Liver (tissue), 9 donors: ENCODE results near the gene USP33. TPM values are rescaled to one million over a fixed set of nuclear protein-coding genes. Genes with fewer than 3 reads are reported as not detected.

Source experiments
- DNase-seq: peaks from one replicate; pipeline ENCODE4 v3.0.0-alpha.2; 2017; ENCODE audit warnings: low spot score
- H3K27ac ChIP-seq, 2 donors: one replicate each; pipeline ENCODE4 v1.7.0; 2013; ENCODE audit warnings: inconsistent platforms in 2 of 2, low read length in 2 of 2, control low read depth in 1 of 2, low read depth in 1 of 2, mild to moderate bottlenecking in 1 of 2
- H3K27me3 ChIP-seq, 4 donors: one replicate each; pipeline versions ENCODE4 v1.6.1 to v1.7.0; 2013; ENCODE audit warnings: low read length in 3 of 4, inconsistent platforms in 1 of 4, mild to moderate bottlenecking in 1 of 4, moderate library complexity in 1 of 4; ENCODE audit not compliant: control insufficient read depth in 4 of 4, insufficient read depth in 4 of 4
- H3K36me3 ChIP-seq, 4 donors: one replicate each; pipeline versions ENCODE4 v1.6.1 to v1.7.0; 2013; ENCODE audit warnings: low read length in 3 of 4, mild to moderate bottlenecking in 3 of 4, low read depth in 1 of 4, moderate library complexity in 1 of 4; ENCODE audit not compliant: control insufficient read depth in 4 of 4, insufficient read depth in 3 of 4
- H3K4me1 ChIP-seq, 4 donors: one replicate each; pipeline versions ENCODE4 v1.6.1 to v1.7.0; 2013; ENCODE audit warnings: low read length in 3 of 4, mild to moderate bottlenecking in 3 of 4, moderate library complexity in 1 of 4; ENCODE audit not compliant: control insufficient read depth in 4 of 4, insufficient read depth in 4 of 4
- H3K4me3 ChIP-seq, 3 donors: one replicate each; pipeline versions ENCODE4 v1.6.1 to v1.7.0; 2013; ENCODE audit warnings: low read length in 3 of 3, control low read depth in 1 of 3, low read depth in 1 of 3, mild to moderate bottlenecking in 1 of 3
- H3K9ac ChIP-seq, 2 donors: one replicate each; pipeline ENCODE4 v1.7.0; 2013; ENCODE audit warnings: low read length in 2 of 2, mild to moderate bottlenecking in 2 of 2, moderate library complexity in 2 of 2, control low read depth in 1 of 2, low read depth in 1 of 2
- H3K9me3 ChIP-seq, 4 donors: one replicate each; pipeline versions ENCODE4 v1.6.1 to v1.7.0; 2013; ENCODE audit warnings: low read length in 3 of 4; ENCODE audit not compliant: control insufficient read depth in 4 of 4
- EGR1 ChIP-seq, 2 donors: IDR thresholded peaks; 2 replicates each; pipeline ENCODE4 v1.6.1; 2016 to 2018; ENCODE audit warnings: antibody characterized with exemption in 2 of 2, low read depth in 2 of 2
- FOXA1 ChIP-seq: IDR thresholded peaks from 2 replicates; pipeline ENCODE4 v1.6.1; 2016; ENCODE audit warnings: antibody characterized with exemption
- FOXA2 ChIP-seq: IDR thresholded peaks from 2 replicates; pipeline ENCODE4 v1.6.1; 2016; ENCODE audit warnings: antibody characterized with exemption
- GABPA ChIP-seq, 2 donors: IDR thresholded peaks in 1 of 2; conservative IDR thresholded peaks in 1 of 2; 2 replicates each; pipeline ENCODE4 v1.6.1; 2016; ENCODE audit warnings: antibody characterized with exemption in 2 of 2, mild to moderate bottlenecking in 1 of 2, moderate library complexity in 1 of 2
- HNF4A ChIP-seq, 2 donors: conservative IDR thresholded peaks; 2 replicates each; pipeline ENCODE4 v1.6.1; 2016; ENCODE audit warnings: antibody characterized with exemption in 2 of 2, mild to moderate bottlenecking in 2 of 2
- HNF4G ChIP-seq: IDR thresholded peaks from 2 replicates; pipeline ENCODE4 v1.6.1; 2016; ENCODE audit warnings: antibody characterized with exemption
- JUND ChIP-seq, 2 donors: IDR thresholded peaks; 2 replicates each; pipeline ENCODE4 v1.6.1; 2016; ENCODE audit warnings: antibody characterized with exemption in 2 of 2
- NR2F2 ChIP-seq: IDR thresholded peaks from 2 replicates; pipeline ENCODE4 v1.6.1; 2016; ENCODE audit warnings: antibody characterized with exemption
- RAD21 ChIP-seq, 2 donors: IDR thresholded peaks; 2 replicates each; pipeline ENCODE4 v1.6.1; 2016; ENCODE audit warnings: antibody characterized with exemption in 2 of 2, mild to moderate bottlenecking in 2 of 2
- RXRA ChIP-seq, 2 donors: IDR thresholded peaks; 2 replicates each; pipeline ENCODE4 v1.6.1; 2017 to 2018; ENCODE audit warnings: antibody characterized with exemption in 2 of 2, mild to moderate bottlenecking in 1 of 2
- SP1 ChIP-seq: IDR thresholded peaks from 2 replicates; pipeline ENCODE4 v1.6.1; 2018; ENCODE audit warnings: antibody characterized with exemption, mild to moderate bottlenecking
- TAF1 ChIP-seq: conservative IDR thresholded peaks from 2 replicates; pipeline ENCODE4 v1.6.1; 2016; ENCODE audit warnings: antibody characterized with exemption, mild to moderate bottlenecking
- YY1 ChIP-seq: IDR thresholded peaks from 2 replicates; pipeline ENCODE4 v1.6.1; 2016; ENCODE audit warnings: antibody characterized with exemption, mild to moderate bottlenecking
- ZBTB33 ChIP-seq: IDR thresholded peaks from 2 replicates; pipeline ENCODE4 v1.6.1; 2016; ENCODE audit warnings: antibody characterized with exemption
- WGBS: extraction: QIAGEN DNeasy Blood & Tissue Kit; methylation state at CpG from one replicate; pipeline ENCODE4 v1.1.7; 2013; 5-methylcytosine and 5-hydroxymethylcytosine counted together
- polyA plus RNA-seq, 2 donors: library from polyadenylated mRNA; stranded (reverse) in 1 of 2; unstranded in 1 of 2; fragments of 200-250 nt in 1 of 2; fragments of >200 nt in 1 of 2; fragmentation: Nextera tagmentation in 1 of 2; extraction: Ambion mirVana in 1 of 2; gene quantifications; one replicate each; pipeline versions ENCODE4 v1.2.1 to v1.2.3, GENCODE V29; 2013 to 2015
- total RNA-seq, 2 donors: library from RNA; depleted of rRNA; stranded (reverse); fragments of >200 nt; gene quantifications; one replicate each; pipeline ENCODE4 v1.2.3, GENCODE V29; 2014
- TF ChIP-seq, protein P1 (sequence below): IDR thresholded peaks from 2 replicates; pipeline ENCODE4 v1.6.1; 2016; ENCODE audit warnings: antibody characterized with exemption, mild to moderate bottlenecking
- TF ChIP-seq, protein P2 (sequence below): IDR thresholded peaks from 2 replicates; pipeline ENCODE4 v1.6.1; 2016; ENCODE audit warnings: antibody characterized with exemption
- TF ChIP-seq, protein P3 (sequence below): IDR thresholded peaks from 2 replicates; pipeline ENCODE4 v1.6.1; 2016; ENCODE audit warnings: antibody characterized with exemption
- donor health status: healthy.
- donor health status: healthy.
- donor health status: healthy.
- donor health status: healthy.
- donor health status: healthy.

Gene USP33
- total and polyA plus RNA-seq, 4 donors, result 9.2 to 50.5 (median 28.3) TPM

GRCh38 chr1:77697441-77697840, 62.2 kb downstream of the USP33 start:
- Histone ChIP-seq H3K27me3 (no peaks in the 10 kb centered on the region), H3K9me3 (no peaks in the 10 kb centered on the region), H3K4me3 (no peak overlapping the region), H3K27ac (no peak overlapping the region), H3K9ac (no peak overlapping the region), H3K4me1 (no peaks in the 10 kb centered on the region), H3K36me3 (peaks cover 1 to 19% (median 11%) of the 10 kb centered on the region in 4 donors)
- no peak for DNase-seq
- WGBS, result 97% methylated on average over 3 of the region's 3 CpGs
- TF ChIP-seq JUND (IDR thresholded peaks at IDR 0.05) (no peak), HNF4G (no peak), NR2F2 (no peak), RAD21 (IDR thresholded peaks at IDR 0.05) (no peak), RXRA (IDR thresholded peaks at IDR 0.05) (no peak), FOXA2 (no peak), SP1 (no peak), ZBTB33 (no peak), EGR1 (IDR thresholded peaks at IDR 0.05; ENCODE audit: low read depth in 2 of 2) (no peak), HNF4A (conservative IDR thresholded peaks at IDR 0.05) (no peak), GABPA (IDR thresholded peaks at IDR 0.05 in 1 of 2, conservative IDR thresholded peaks at IDR 0.05 in 1 of 2) (no peak), TAF1 (no peak), YY1 (no peak), FOXA1 (no peak)
- TF ChIP-seq, protein P1, sequence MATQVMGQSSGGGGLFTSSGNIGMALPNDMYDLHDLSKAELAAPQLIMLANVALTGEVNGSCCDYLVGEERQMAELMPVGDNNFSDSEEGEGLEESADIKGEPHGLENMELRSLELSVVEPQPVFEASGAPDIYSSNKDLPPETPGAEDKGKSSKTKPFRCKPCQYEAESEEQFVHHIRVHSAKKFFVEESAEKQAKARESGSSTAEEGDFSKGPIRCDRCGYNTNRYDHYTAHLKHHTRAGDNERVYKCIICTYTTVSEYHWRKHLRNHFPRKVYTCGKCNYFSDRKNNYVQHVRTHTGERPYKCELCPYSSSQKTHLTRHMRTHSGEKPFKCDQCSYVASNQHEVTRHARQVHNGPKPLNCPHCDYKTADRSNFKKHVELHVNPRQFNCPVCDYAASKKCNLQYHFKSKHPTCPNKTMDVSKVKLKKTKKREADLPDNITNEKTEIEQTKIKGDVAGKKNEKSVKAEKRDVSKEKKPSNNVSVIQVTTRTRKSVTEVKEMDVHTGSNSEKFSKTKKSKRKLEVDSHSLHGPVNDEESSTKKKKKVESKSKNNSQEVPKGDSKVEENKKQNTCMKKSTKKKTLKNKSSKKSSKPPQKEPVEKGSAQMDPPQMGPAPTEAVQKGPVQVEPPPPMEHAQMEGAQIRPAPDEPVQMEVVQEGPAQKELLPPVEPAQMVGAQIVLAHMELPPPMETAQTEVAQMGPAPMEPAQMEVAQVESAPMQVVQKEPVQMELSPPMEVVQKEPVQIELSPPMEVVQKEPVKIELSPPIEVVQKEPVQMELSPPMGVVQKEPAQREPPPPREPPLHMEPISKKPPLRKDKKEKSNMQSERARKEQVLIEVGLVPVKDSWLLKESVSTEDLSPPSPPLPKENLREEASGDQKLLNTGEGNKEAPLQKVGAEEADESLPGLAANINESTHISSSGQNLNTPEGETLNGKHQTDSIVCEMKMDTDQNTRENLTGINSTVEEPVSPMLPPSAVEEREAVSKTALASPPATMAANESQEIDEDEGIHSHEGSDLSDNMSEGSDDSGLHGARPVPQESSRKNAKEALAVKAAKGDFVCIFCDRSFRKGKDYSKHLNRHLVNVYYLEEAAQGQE, result no peak
- TF ChIP-seq, protein P2, sequence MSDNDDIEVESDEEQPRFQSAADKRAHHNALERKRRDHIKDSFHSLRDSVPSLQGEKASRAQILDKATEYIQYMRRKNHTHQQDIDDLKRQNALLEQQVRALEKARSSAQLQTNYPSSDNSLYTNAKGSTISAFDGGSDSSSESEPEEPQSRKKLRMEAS, result no peak
- TF ChIP-seq, protein P3, sequence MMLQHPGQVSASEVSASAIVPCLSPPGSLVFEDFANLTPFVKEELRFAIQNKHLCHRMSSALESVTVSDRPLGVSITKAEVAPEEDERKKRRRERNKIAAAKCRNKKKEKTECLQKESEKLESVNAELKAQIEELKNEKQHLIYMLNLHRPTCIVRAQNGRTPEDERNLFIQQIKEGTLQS, result no peak

DNA sequence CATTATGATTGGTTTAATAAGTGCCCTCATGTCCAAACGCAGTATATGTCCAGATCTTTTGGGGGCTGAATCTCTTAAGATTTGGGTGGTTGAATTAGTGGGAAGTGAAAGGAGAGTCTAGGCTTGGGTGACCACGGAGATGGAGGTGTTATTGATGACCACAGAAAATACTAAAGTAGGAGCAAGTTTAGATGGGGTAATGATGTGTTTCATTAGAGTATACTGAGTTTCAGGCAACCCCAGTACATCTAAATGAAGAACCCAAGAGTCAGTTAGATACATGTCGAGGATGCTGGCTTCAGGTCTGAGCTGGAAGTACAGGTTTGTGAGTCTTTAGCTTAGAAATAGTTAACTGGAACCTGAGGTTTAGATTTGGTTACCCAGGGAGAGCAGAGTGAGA, 70.7 kb downstream of the USP33 start:
- Histone ChIP-seq H3K36me3 (peaks cover 0 to 3% (median 2%) of the 10 kb centered on the region in 4 donors), H3K27me3 (no peaks in the 10 kb centered on the region), H3K9me3 (no peaks in the 10 kb centered on the region), H3K4me1 (peaks cover 2 to 5% (median 3%) of the 10 kb centered on the region in 4 donors), H3K9ac (no peak overlapping the region), H3K27ac (no peak overlapping the region), H3K4me3 (no peak overlapping the region)
- 94% methylated on average over 3 of the region's 3 CpGs for WGBS
- TF ChIP-seq, protein P2, result no peak
- no peak for TF ChIP-seq TAF1
- TF ChIP-seq RAD21 (IDR thresholded peaks at IDR 0.05), result no peak
- TF ChIP-seq SP1, result no peak
- TF ChIP-seq GABPA (IDR thresholded peaks at IDR 0.05 in 1 of 2, conservative IDR thresholded peaks at IDR 0.05 in 1 of 2), result no peak
- TF ChIP-seq EGR1 (IDR thresholded peaks at IDR 0.05; ENCODE audit: low read depth in 2 of 2), result no peak
- no peak for TF ChIP-seq NR2F2
- no peak for TF ChIP-seq HNF4G
- TF ChIP-seq, protein P1, result no peak
- TF ChIP-seq YY1, result no peak
- TF ChIP-seq JUND (IDR thresholded peaks at IDR 0.05), result no peak
- DNase-seq, result no peak
